Type B pancreatic cell (in vitro differentiated cells): Measurements from ENCODE around the gene AVPI1. TPM values are rescaled to one million over a fixed set of nuclear protein-coding genes. Genes with fewer than 3 reads are reported as not detected.

Source experiments
- DNase-seq: peaks from one replicate; pipeline ENCODE4 v3.0.0; 2021; ENCODE audit warnings: mixed read lengths; ENCODE audit not compliant: unreplicated experiment; ENCODE audit errors: extremely low spot score
- H3K27ac Mint-ChIP-seq: 2 replicates; pipeline ENCODE4 v1.8.0; 2021; ENCODE audit warnings: mild to moderate bottlenecking, mixed read lengths
- H3K27me3 Mint-ChIP-seq: 2 replicates; pipeline ENCODE4 v1.8.0; 2021; ENCODE audit warnings: mixed read lengths
- H3K36me3 Mint-ChIP-seq: 2 replicates; pipeline ENCODE4 v1.8.0; 2021; ENCODE audit warnings: mixed read lengths
- H3K4me1 Mint-ChIP-seq: one replicate; pipeline ENCODE4 v1.8.0; 2021; ENCODE audit warnings: mixed read lengths; ENCODE audit not compliant: unreplicated experiment
- H3K4me3 Mint-ChIP-seq: 2 replicates; pipeline ENCODE4 v1.8.0; 2021; ENCODE audit warnings: mild to moderate bottlenecking, mixed read lengths
- H3K9me3 Mint-ChIP-seq: 2 replicates; pipeline ENCODE4 v1.8.0; 2021; ENCODE audit warnings: mixed read lengths
- total RNA-seq: library from RNA; stranded (reverse); gene quantifications from 2 replicates; pipeline ENCODE4 v1.2.1, GENCODE V29; 2021; ENCODE audit warnings: low replicate concordance
- TF ChIP-seq, protein P1 (sequence below): fragments of 200-600 bp; sonication (generic); conservative IDR thresholded peaks from 2 replicates; pipeline ENCODE4 v1.5.0; 2021; ENCODE audit warnings: antibody characterized with exemption, mild to moderate bottlenecking

The AVPI1 gene
- total RNA-seq, 1 donor from 2014 or later, result 7.8 TPM

DNA sequence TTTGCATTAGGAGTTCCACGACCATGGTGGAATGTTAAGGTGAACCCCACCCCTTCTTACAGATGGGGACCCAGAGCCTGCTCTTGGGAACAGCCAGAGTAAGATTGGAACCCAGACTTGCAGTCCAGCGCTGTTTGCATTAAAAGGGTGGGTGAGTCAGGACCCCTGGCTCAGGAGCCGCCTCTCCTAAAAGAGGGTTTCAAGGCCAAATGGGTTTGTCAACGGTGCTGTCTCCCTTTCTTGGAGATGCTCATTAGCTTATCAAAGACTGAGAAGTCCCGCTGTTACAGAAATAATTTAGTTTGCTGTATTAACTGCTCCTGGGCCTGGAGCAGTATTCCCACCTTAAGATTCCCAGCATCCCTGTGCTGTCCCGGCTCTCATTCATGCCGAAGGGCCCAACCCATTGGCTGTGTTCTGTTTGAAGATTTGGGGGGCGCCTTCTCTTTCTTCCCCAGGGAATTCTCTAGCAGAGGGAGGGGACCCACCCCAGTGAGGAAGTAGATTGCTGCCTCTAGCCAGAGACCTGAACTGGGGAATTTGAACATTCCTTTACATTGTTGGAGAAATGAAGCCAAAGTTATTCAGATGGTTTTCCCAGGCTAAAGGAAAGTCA lies 28.3 kb upstream of the AVPI1 start:
- no peak for DNase-seq
- peaks cover 32% of the 10 kb centered on the region for H3K4me1 Mint-ChIP-seq
- peak overlapping the region; percentile 100 for H3K4me3 Mint-ChIP-seq
- H3K36me3 Mint-ChIP-seq, result peaks cover 11% of the 10 kb centered on the region
- TF ChIP-seq, protein P1, sequence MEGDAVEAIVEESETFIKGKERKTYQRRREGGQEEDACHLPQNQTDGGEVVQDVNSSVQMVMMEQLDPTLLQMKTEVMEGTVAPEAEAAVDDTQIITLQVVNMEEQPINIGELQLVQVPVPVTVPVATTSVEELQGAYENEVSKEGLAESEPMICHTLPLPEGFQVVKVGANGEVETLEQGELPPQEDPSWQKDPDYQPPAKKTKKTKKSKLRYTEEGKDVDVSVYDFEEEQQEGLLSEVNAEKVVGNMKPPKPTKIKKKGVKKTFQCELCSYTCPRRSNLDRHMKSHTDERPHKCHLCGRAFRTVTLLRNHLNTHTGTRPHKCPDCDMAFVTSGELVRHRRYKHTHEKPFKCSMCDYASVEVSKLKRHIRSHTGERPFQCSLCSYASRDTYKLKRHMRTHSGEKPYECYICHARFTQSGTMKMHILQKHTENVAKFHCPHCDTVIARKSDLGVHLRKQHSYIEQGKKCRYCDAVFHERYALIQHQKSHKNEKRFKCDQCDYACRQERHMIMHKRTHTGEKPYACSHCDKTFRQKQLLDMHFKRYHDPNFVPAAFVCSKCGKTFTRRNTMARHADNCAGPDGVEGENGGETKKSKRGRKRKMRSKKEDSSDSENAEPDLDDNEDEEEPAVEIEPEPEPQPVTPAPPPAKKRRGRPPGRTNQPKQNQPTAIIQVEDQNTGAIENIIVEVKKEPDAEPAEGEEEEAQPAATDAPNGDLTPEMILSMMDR, result no peak
- H3K9me3 Mint-ChIP-seq, result no peaks in the 10 kb centered on the region
- H3K27me3 Mint-ChIP-seq, result peaks cover 11% of the 10 kb centered on the region
- peak overlapping the region; percentile 67 for H3K27ac Mint-ChIP-seq

DNA sequence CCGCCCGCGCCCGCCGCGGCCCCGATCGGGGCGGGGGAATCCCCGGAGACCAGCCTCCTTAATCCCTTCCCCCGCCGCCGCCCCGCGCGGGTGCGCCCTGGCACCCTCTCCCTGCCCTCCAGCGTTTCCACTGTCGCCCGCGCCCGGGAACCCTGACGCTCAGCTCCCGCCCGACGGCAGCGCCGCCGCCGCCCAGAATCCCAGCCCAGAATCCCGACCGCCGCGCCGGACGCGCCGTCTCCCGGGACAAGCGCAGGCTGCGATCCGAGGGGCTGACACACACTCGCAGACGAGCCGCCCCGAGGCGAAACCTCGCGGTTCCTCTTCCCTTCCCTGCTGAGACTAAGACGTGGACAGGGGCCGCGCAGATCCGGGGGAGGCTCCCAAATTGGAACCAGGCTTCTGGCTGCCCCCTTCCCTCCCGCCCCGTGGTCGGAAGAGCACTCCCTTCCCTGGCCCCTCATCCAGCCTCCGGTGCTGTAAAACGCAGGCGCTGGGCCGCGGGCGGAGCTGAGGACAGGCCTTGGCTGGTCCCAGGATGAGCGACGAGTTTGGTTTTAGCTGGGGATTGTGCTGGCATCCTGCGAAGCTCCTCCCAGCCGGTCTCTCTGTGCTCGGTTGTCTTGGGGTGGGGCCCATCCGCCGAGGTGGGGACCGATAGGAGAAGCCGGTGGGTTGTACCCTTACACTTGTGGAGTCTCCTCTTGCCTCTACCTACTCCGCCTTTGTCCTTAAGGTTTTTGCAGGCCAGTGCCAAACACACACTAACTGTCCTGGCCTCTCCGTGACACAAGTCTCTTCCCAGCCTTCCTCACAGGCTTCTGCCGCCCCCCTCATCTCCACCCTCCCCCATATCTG lies 27.6 kb upstream of the AVPI1 start:
- peaks cover 13% of the 10 kb centered on the region for H3K27me3 Mint-ChIP-seq
- peak overlapping the region; percentile 100 for H3K4me3 Mint-ChIP-seq
- H3K4me1 Mint-ChIP-seq, result peaks cover 31% of the 10 kb centered on the region
- H3K27ac Mint-ChIP-seq, result peak overlapping the region; percentile 98
- peak; percentile 81 for DNase-seq
- TF ChIP-seq, protein P1, result no peak
- no peaks in the 10 kb centered on the region for H3K9me3 Mint-ChIP-seq
- peaks cover 11% of the 10 kb centered on the region for H3K36me3 Mint-ChIP-seq

DNA sequence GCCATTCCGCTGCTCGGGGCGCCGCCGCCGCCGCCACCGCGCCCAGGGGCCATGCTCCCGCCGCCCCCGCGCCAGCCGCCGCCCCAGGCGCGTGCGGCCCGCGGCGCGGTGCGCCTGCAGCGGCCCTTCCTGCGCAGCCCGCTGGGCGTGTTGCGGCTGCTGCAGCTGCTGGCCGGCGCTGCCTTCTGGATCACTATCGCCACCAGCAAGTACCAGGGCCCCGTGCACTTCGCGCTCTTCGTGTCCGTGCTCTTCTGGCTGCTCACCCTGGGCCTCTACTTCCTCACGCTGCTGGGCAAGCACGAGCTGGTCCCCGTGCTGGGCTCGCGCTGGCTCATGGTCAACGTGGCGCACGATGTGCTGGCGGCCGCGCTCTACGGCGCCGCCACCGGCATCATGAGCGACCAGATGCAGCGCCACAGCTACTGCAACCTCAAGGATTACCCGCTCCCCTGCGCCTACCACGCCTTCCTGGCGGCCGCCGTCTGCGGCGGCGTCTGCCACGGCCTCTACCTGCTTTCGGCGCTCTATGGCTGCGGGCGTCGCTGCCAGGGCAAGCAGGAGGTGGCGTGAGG lies 26.9 kb upstream of the AVPI1 start:
- H3K36me3 Mint-ChIP-seq, result peaks cover 11% of the 10 kb centered on the region
- TF ChIP-seq, protein P1, result peak; percentile 38
- peak overlapping the region; percentile 98 for H3K27ac Mint-ChIP-seq
- H3K9me3 Mint-ChIP-seq, result no peaks in the 10 kb centered on the region
- peak; percentile 80 for DNase-seq
- peaks cover 31% of the 10 kb centered on the region for H3K4me1 Mint-ChIP-seq
- H3K4me3 Mint-ChIP-seq, result peak overlapping the region; percentile 100
- H3K27me3 Mint-ChIP-seq, result peaks cover 19% of the 10 kb centered on the region

DNA sequence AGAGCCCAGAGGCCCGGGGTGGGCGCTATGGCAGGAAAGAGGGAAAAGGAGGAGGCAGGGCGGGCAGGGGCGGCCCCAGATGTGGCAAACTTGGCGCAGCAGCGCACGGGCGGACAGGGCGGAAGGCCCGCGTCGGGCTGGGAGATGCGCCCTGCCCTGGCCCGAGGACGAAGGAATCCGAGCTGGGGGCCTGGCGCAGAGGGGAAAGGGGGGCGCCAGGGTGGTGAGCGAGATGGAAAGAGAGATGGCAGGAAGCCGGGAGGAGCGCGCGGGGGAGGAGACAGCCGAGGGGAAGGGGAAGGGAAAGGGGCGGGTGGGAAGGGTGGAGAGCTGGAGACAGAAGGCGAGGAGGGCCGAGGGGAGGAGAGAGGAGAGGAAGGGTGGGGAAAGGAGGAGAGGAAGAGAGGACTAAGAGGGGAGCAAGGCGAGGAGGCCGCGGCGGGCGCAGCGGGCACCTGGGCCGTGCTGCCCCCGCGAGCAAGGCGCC lies 26.3 kb upstream of the AVPI1 start, which contains the start of gene MARVELD1:
Gene MARVELD1, plus strand, starts transcription at position 392 of the 487 bp plus-strand sequence. CDS start 147 bp downstream, outside the sequence.
- peak within 1 kb of the TSS; percentile 100 for H3K4me3 Mint-ChIP-seq
- no peak for DNase-seq
- peak within 1 kb of the TSS; percentile 98 for H3K27ac Mint-ChIP-seq
- TF ChIP-seq, protein P1, result no peak
- peaks cover 19% of the 10 kb centered on the region for H3K27me3 Mint-ChIP-seq
- peaks cover 27% of the 10 kb centered on the region for H3K4me1 Mint-ChIP-seq
- H3K9me3 Mint-ChIP-seq, result no peaks in the 10 kb centered on the region
- H3K36me3 Mint-ChIP-seq, result peaks cover 11% of the 10 kb centered on the region

DNA sequence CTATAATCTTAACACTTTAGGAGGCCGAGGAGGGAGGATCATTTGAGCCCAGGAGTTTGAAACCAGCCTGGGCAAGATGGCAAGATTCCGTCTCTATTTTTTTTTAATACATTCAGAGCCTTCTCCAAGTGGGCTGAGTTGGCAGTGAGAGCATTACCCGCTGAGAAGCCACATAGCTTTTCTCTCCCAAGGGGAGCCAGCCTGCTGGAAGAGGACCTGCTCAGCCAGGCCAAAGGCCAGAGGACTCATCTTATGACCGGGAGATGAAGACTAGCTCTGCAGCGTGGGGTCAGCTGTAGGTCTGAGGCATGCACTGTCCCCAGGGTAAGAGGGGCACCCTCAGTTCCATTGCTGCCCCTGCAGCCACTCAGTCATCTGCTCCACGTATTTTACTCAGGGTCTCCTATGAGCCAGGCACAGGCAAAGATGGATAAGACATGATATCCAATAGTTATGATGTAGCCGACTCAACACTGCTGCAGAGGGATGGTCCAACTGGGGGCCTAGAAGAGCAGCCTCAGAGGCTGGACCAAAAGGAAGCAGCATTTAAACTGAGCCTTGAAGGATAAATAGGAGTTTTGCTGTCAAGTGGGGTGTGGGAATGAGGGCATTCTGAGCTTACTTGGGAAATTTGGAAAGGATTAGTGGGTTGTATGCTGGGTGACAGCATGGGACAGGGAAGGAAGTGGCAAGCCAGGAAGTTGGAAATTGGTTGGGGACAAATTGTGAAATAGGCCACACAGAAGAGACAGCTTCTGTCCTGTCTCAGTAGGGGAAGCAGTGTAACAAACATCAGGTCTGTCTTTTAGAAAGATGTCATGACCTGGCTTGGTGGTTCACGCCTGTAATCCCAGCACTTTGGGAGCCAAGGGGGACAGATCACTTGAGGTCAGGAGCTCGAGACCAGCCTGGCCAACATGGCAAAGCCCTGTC lies 24.9 kb upstream of the AVPI1 start:
- no peak for DNase-seq
- Mint-ChIP-seq H3K27ac (peak overlapping the region; percentile 49), H3K36me3 (peaks cover 5% of the 10 kb centered on the region), H3K9me3 (no peaks in the 10 kb centered on the region), H3K4me1 (peaks cover 25% of the 10 kb centered on the region), H3K27me3 (peaks cover 19% of the 10 kb centered on the region), H3K4me3 (peak overlapping the region; percentile 76)
- TF ChIP-seq, protein P1, result no peak
